ENCODE results near the gene AK4. TPM values are rescaled to one million over a fixed set of nuclear protein-coding genes. Genes with fewer than 3 reads are reported as not detected.

AK4 gene
- polyA plus RNA-seq, 1 donor (not counting 4 experiments of a cell fraction or from before 2014, with no cell fraction given): 90.0 TPM

GRCh38 chr1:65267683-65268082 is 119.7 kb downstream of the AK4 start:
- Histone ChIP-seq H2AFZ (ENCODE audit: control insufficient read depth, low read length) (no peak overlapping the region), H3K36me3 (ENCODE audit: control insufficient read depth in 2 of 2, extremely low read depth in 1 of 2, insufficient read depth in 2 of 2, low read length in 2 of 2) (no peaks in the 10 kb centered on the region), H3K4me3 (ENCODE audit: control insufficient read depth in 2 of 3, extremely low read depth in 1 of 3, insufficient read depth in 2 of 3, low read depth in 1 of 3, low read length in 3 of 3) (no peak overlapping the region), H3K9me3 (ENCODE audit: control insufficient read depth, low read depth, low read length) (no peaks in the 10 kb centered on the region), H3K79me2 (ENCODE audit: control insufficient read depth, insufficient read depth, low read length) (no peaks in the 10 kb centered on the region), H3K9me1 (ENCODE audit: control insufficient read depth, extremely low read depth, insufficient read depth, low read length) (no peaks in the 10 kb centered on the region), H3K27me3 (ENCODE audit: control insufficient read depth, extremely low read depth, insufficient read depth, low read length) (no peaks in the 10 kb centered on the region), H3K4me2 (ENCODE audit: control insufficient read depth, extremely low read depth, insufficient read depth, low read depth, low read length) (no peak overlapping the region), H3K9ac (ENCODE audit: control insufficient read depth, extremely low read depth, insufficient read depth, low read length) (no peak overlapping the region), H4K20me1 (ENCODE audit: control insufficient read depth, extremely low read depth, insufficient read depth, low read length) (no peaks in the 10 kb centered on the region), H3K27ac (ENCODE audit: control insufficient read depth, insufficient read depth, low read length) (no peak overlapping the region), H3K4me1 (ENCODE audit: control insufficient read depth, extremely low read depth, insufficient read depth, low read length) (peaks cover 14% of the 10 kb centered on the region)
- TF ChIP-seq CTCF (optimal IDR thresholded peaks at IDR 0.05 in 1 of 3, IDR thresholded peaks at IDR 0.05 in 1 of 3, conservative IDR thresholded peaks at IDR 0.05 in 1 of 3; ENCODE audit: extremely low read depth in 1 of 3, insufficient read depth in 2 of 3, low read length in 3 of 3) (no peak), EZH2 (IDR thresholded peaks at IDR 0.05; ENCODE audit: low read length) (no peak)
- dilution Hi-C loops (cut with MboI; ENCODE audit: extremely low pct_ligation_motif_present, low sequenced_read_pairs): no loop called here
- no peak for DNase-seq (ENCODE audit: low read depth, low spot score)
- FAIRE-seq: no peak

GRCh38 chr1:65269612-65270011 is 121.6 kb downstream of the AK4 start:
- H3K4me1 ChIP-seq (ENCODE audit: control insufficient read depth, extremely low read depth, insufficient read depth, low read length): peaks cover 14% of the 10 kb centered on the region
- H3K9ac ChIP-seq (ENCODE audit: control insufficient read depth, extremely low read depth, insufficient read depth, low read length): no peak overlapping the region
- no peak overlapping the region for H3K4me3 ChIP-seq (ENCODE audit: control insufficient read depth in 2 of 3, extremely low read depth in 1 of 3, insufficient read depth in 2 of 3, low read depth in 1 of 3, low read length in 3 of 3)
- no peaks in the 10 kb centered on the region for H3K27me3 ChIP-seq (ENCODE audit: control insufficient read depth, extremely low read depth, insufficient read depth, low read length)
- FAIRE-seq (no peak), DNase-seq (ENCODE audit: low read depth, low spot score) (no peak)
- TF ChIP-seq EZH2 (IDR thresholded peaks at IDR 0.05; ENCODE audit: low read length): no peak
- no peak for TF ChIP-seq CTCF (optimal IDR thresholded peaks at IDR 0.05 in 1 of 3, IDR thresholded peaks at IDR 0.05 in 1 of 3, conservative IDR thresholded peaks at IDR 0.05 in 1 of 3; ENCODE audit: extremely low read depth in 1 of 3, insufficient read depth in 2 of 3, low read length in 3 of 3)
- dilution Hi-C loops (cut with MboI; ENCODE audit: extremely low pct_ligation_motif_present, low sequenced_read_pairs): no loop called here
- no peaks in the 10 kb centered on the region for H3K79me2 ChIP-seq (ENCODE audit: control insufficient read depth, insufficient read depth, low read length)
- H2AFZ ChIP-seq (ENCODE audit: control insufficient read depth, low read length): no peak overlapping the region
- H4K20me1 ChIP-seq (ENCODE audit: control insufficient read depth, extremely low read depth, insufficient read depth, low read length): no peaks in the 10 kb centered on the region
- H3K36me3 ChIP-seq (ENCODE audit: control insufficient read depth in 2 of 2, extremely low read depth in 1 of 2, insufficient read depth in 2 of 2, low read length in 2 of 2): no peaks in the 10 kb centered on the region
- no peaks in the 10 kb centered on the region for H3K9me1 ChIP-seq (ENCODE audit: control insufficient read depth, extremely low read depth, insufficient read depth, low read length)
- H3K27ac ChIP-seq (ENCODE audit: control insufficient read depth, insufficient read depth, low read length): no peak overlapping the region
- H3K4me2 ChIP-seq (ENCODE audit: control insufficient read depth, extremely low read depth, insufficient read depth, low read depth, low read length): no peak overlapping the region
- no peaks in the 10 kb centered on the region for H3K9me3 ChIP-seq (ENCODE audit: control insufficient read depth, low read depth, low read length)

Measured in keratinocyte (primary cell).